GM18520 (cell line): ENCODE data around the gene STEAP3.

ENCODE experiments used
- ATAC-seq: cut with Tn5 transposase; IDR thresholded peaks from one replicate; pipeline ENCODE4 v1.9.1; 2021; ENCODE audit not compliant: unreplicated experiment

The STEAP3 gene

GRCh38 chr2:119225105-119225865, 1.7 kb downstream of the STEAP3 start:
- no peak for ATAC-seq

GRCh38 chr2:119225926-119226325, 2.3 kb downstream of the STEAP3 start:
- ATAC-seq, result no peak

- no peak for ATAC-seq
Measured at GRCh38 chr2:119227346-119227745, 3.7 kb downstream of the STEAP3 start.

- no peak for ATAC-seq
Measured at GRCh38 chr2:119228136-119228535, 4.5 kb downstream of the STEAP3 start.

GRCh38 chr2:119228964-119229363, 5.3 kb downstream of the STEAP3 start:
- no peak for ATAC-seq

DNA sequence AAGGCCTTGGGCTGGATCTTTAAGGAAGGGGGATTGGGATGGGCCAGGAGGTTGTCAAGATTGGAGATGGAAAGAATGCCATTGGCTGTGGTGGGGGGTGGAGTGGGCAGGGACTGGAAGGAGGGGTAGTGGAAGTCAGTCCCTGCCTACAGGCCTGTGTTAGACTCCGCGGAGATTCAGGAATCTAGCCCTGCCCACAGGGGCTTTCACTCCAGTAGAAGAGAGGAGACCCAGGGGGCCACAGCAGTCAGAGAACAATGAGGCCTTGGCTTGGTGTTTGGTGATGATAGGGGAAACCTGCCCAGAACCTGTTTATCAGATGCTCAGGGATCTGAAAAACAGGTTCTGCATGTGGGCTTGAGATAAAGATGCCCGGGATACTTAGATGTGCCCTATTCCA, 6.1 kb downstream of the STEAP3 start:
- no peak for ATAC-seq

GRCh38 chr2:119230219-119231185, 6.9 kb downstream of the STEAP3 start:
- no peak for ATAC-seq

GRCh38 chr2:119231975-119232665, 8.5 kb downstream of the STEAP3 start:
- ATAC-seq, result no peak

- ATAC-seq, result no peak
Measured at GRCh38 chr2:119232666-119232993, 9.0 kb downstream of the STEAP3 start.

GRCh38 chr2:119233326-119234020, 9.8 kb downstream of the STEAP3 start:
- peak; percentile 55 for ATAC-seq

DNA sequence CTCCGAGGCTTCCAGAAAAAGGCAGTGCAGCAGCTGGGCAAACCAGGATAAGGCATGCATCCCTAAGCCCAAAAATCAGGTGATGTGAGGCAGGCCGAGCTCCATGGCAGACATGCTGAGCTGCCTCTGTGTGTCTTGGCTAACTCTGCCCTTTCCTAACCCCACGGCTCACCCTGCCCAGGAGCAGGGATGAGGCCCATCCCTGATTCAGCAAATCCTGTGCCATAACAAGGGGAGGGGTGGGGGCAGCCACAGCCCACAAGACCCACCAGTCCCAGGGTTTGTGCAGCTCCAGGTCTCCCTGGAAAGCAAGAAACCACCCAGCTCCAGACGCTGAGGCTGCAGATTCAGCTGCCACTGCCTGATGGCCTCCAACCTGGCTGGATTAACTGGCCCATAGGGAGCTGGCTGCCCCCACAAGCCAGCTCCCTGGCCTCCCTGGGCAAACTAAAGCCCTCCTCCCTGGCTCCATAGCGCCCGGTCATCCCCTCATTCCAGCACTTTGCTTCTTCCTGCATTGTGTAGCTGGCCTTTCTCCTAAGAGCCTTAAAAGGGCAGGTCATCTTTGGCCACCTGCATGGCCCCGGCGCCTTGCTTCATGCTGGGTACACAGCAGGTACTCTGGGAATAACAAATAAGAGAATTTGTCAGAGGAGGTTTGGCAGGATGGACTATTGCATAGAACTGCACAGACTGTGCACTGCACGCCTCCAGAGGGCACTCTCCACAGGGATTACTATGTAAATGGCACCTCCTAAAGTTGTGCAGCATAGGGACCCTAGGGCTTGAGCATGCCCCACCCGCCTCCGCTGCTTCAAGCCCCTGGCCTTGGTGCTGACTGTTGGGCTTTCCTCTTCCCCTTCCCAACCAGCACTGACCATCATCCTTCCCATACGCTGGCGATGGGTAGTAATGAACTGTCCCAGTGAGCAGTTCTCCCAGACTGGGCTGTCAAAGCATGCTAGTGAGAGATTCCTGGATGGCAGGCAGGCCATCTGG, 10.7 kb downstream of the STEAP3 start:
- no peak for ATAC-seq

GRCh38 chr2:119236796-119237195, 13.2 kb downstream of the STEAP3 start:
- no peak for ATAC-seq

GRCh38 chr2:119240311-119241204, 16.9 kb downstream of the STEAP3 start:
- ATAC-seq, result no peak

DNA sequence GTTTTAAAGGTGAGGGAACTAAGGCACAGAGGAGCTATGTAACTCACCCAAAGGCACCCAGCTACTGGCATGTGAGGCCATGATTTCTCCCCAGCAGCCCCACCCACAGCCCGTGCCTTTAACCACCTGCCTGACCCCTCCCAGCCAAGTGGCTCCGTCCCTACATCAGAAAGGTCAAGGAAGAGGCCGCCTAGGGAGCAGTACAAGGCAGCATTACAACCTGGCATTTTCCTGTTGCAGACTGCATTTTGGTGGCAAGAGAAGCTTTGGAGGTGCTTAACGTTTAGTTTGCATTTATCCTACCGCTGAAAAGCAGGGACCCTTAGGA, 17.5 kb downstream of the STEAP3 start:
- ATAC-seq, result no peak

DNA sequence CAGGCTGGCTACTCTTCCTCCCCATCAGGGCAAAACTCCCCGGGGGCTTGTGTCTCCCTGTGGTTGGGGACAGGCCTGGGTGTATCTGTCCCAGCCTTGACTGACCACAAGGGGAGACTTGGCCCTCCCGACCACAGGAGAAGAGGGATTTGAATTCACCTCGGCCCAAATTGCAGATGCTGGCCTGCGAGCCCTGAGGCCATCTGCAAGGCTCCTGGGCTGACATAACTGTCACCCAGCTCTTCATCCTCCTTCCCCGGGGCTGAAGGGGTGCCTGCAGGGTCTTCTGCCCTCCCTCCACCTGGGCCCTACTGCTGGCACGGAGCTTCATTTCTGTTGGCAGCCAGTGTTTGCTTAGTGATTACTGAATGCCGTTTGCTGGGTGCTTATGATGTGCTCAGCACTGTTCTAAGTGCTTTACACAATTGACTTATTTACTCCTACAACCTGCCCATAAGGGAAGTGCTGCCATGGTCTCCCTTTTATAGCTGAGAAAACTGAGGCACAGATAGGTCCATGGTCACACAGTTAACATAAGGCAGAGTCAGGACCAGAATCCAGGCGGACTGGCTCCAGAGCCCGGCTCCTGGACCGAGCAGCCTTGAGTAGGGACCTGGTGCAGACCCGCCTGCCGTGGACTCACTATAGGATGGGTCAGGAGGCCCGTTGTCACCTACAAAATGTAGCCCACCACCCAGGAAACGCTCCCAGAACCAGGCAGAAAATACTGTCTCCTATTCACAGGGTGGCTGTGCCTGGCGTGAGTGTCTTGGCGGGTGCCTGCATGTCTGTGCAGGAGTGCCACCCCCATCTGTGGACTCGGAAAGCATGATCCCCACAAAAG, 18.9 kb downstream of the STEAP3 start:
- no peak for ATAC-seq

DNA sequence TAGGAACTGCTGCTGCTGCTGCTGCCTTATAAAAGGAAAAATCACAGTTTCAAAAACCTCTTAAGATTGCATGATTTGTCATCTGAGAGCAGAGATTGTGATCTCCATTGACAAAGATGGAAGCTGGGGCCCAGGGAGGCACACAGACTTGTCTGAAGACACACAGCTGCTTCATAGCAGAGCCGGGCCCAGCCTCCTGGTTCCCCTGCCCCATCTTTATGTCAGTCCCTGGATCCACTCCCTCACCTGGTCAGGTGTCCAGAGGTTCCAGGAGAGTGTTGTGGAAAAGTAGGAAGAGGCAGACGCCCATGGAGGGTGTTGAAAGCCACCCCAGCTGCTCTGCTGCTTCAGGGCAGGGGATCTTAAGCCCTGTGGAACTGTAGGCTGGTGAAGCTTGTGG, 20.0 kb downstream of the STEAP3 start:
- ATAC-seq, result no peak

GRCh38 chr2:119245076-119245840, 21.6 kb downstream of the STEAP3 start:
- ATAC-seq, result no peak
